ENCODE results near the gene RBMS3. TPM values are rescaled to one million over a fixed set of nuclear protein-coding genes. Genes with fewer than 3 reads are reported as not detected.

The RBMS3 gene
- total and polyA plus RNA-seq, 2 donors (not counting 1 experiment from before 2014, with no cell fraction given) = 26.9 to 68.4 TPM

- H3K4me2 ChIP-seq (ENCODE audit: extremely low read depth, insufficient read depth, low read length) = no peak overlapping the region
- no peaks in the 10 kb centered on the region for H3K27me3 ChIP-seq (ENCODE audit: control insufficient read depth, insufficient read depth, low read length)
- DNase-seq (ENCODE audit: low read depth in 2 of 2) = peak in 1 of 2 donors; percentile 81
- H3K9ac ChIP-seq (ENCODE audit: insufficient read depth, low read length) = no peak overlapping the region
- H3K36me3 ChIP-seq (ENCODE audit: control insufficient read depth, insufficient read depth, low read length) = no peaks in the 10 kb centered on the region
- no peaks in the 10 kb centered on the region for H4K20me1 ChIP-seq (ENCODE audit: control insufficient read depth, extremely low read depth, insufficient read depth, low read length)
- peaks cover 2% of the 10 kb centered on the region for H3K4me1 ChIP-seq (ENCODE audit: control insufficient read depth, extremely low read depth, insufficient read depth, low read length)
- H3K4me3 ChIP-seq (replicated peaks in 1 of 4; ENCODE audit: control extremely low read depth in 1 of 4, insufficient read depth in 1 of 4, low read depth in 3 of 4, low read length in 4 of 4) = no peak overlapping the region
- H3K79me2 ChIP-seq (ENCODE audit: control insufficient read depth, insufficient read depth, low read length) = peaks cover 4% of the 10 kb centered on the region
- no peaks in the 10 kb centered on the region for H3K9me3 ChIP-seq (ENCODE audit: control insufficient read depth, insufficient read depth, low read depth, low read length)
- H2AFZ ChIP-seq (ENCODE audit: low read length) = no peak overlapping the region
- TF ChIP-seq EZH2 (IDR thresholded peaks at IDR 0.05; ENCODE audit: low read length, missing control alignments) (no peak), CTCF (conservative IDR thresholded peaks at IDR 0.05 in 1 of 2, IDR thresholded peaks at IDR 0.05 in 1 of 2; ENCODE audit: low read depth in 1 of 2, low read length in 2 of 2) (no peak)
- no peak overlapping the region for H3K27ac ChIP-seq (ENCODE audit: insufficient read depth, low read length)
These were observed 128.5 kb downstream of the RBMS3 start for GRCh38 chr3:29409409-29409808.

- Histone ChIP-seq H3K36me3 (ENCODE audit: control insufficient read depth, insufficient read depth, low read length) (no peaks in the 10 kb centered on the region), H4K20me1 (ENCODE audit: control insufficient read depth, extremely low read depth, insufficient read depth, low read length) (no peaks in the 10 kb centered on the region), H3K27ac (ENCODE audit: insufficient read depth, low read length) (no peak overlapping the region), H3K4me3 (replicated peaks in 1 of 4; ENCODE audit: control extremely low read depth in 1 of 4, insufficient read depth in 1 of 4, low read depth in 3 of 4, low read length in 4 of 4) (no peak overlapping the region), H3K4me1 (ENCODE audit: control insufficient read depth, extremely low read depth, insufficient read depth, low read length) (peaks cover 2% of the 10 kb centered on the region), H2AFZ (ENCODE audit: low read length) (no peak overlapping the region), H3K4me2 (ENCODE audit: extremely low read depth, insufficient read depth, low read length) (no peak overlapping the region), H3K9me3 (ENCODE audit: control insufficient read depth, insufficient read depth, low read depth, low read length) (no peaks in the 10 kb centered on the region), H3K27me3 (ENCODE audit: control insufficient read depth, insufficient read depth, low read length) (no peaks in the 10 kb centered on the region), H3K79me2 (ENCODE audit: control insufficient read depth, insufficient read depth, low read length) (peaks cover 4% of the 10 kb centered on the region), H3K9ac (ENCODE audit: insufficient read depth, low read length) (no peak overlapping the region)
- TF ChIP-seq EZH2 (IDR thresholded peaks at IDR 0.05; ENCODE audit: low read length, missing control alignments) (no peak), CTCF (conservative IDR thresholded peaks at IDR 0.05 in 1 of 2, IDR thresholded peaks at IDR 0.05 in 1 of 2; ENCODE audit: low read depth in 1 of 2, low read length in 2 of 2) (no peak)
- DNase-seq (ENCODE audit: low read depth in 2 of 2) = no peak
These were observed 129.3 kb downstream of the RBMS3 start for GRCh38 chr3:29410220-29410619.

GRCh38 chr3:29410660-29411405 lies 130.0 kb downstream of the RBMS3 start:
- Histone ChIP-seq H3K4me1 (ENCODE audit: control insufficient read depth, extremely low read depth, insufficient read depth, low read length) (peaks cover 4% of the 10 kb centered on the region), H3K79me2 (ENCODE audit: control insufficient read depth, insufficient read depth, low read length) (peaks cover 3% of the 10 kb centered on the region), H3K27me3 (ENCODE audit: control insufficient read depth, insufficient read depth, low read length) (no peaks in the 10 kb centered on the region), H3K4me2 (ENCODE audit: extremely low read depth, insufficient read depth, low read length) (no peak overlapping the region), H3K36me3 (ENCODE audit: control insufficient read depth, insufficient read depth, low read length) (no peaks in the 10 kb centered on the region), H2AFZ (ENCODE audit: low read length) (no peak overlapping the region), H3K27ac (ENCODE audit: insufficient read depth, low read length) (no peak overlapping the region), H3K9ac (ENCODE audit: insufficient read depth, low read length) (no peak overlapping the region), H3K9me3 (ENCODE audit: control insufficient read depth, insufficient read depth, low read depth, low read length) (no peaks in the 10 kb centered on the region), H3K4me3 (replicated peaks in 1 of 4; ENCODE audit: control extremely low read depth in 1 of 4, insufficient read depth in 1 of 4, low read depth in 3 of 4, low read length in 4 of 4) (no peak overlapping the region), H4K20me1 (ENCODE audit: control insufficient read depth, extremely low read depth, insufficient read depth, low read length) (no peaks in the 10 kb centered on the region)
- TF ChIP-seq EZH2 (IDR thresholded peaks at IDR 0.05; ENCODE audit: low read length, missing control alignments) = no peak
- TF ChIP-seq CTCF (conservative IDR thresholded peaks at IDR 0.05 in 1 of 2, IDR thresholded peaks at IDR 0.05 in 1 of 2; ENCODE audit: low read depth in 1 of 2, low read length in 2 of 2) = no peak
- peak in 1 of 2 donors; percentile 13 for DNase-seq (ENCODE audit: low read depth in 2 of 2)
